Transverse colon (tissue), 3 donors: ENCODE results near the gene PNCK.

ENCODE experiments used
- POLR2A ChIP-seq: fragments of 450-650 bp; IDR thresholded peaks from one replicate; pipeline ENCODE4 v1.6.1; 2016; ENCODE audit warnings: antibody characterized with exemption, mild to moderate bottlenecking, moderate library complexity
- TF ChIP-seq, protein P1 (sequence below), 5 experiments: fragments of 200-600 bp in 3 of 5; fragments of 450-650 bp in 2 of 5; sonication (generic) in 3 of 5; IDR thresholded peaks; 1 replicate in 2 of 5; 2 replicates in 3 of 5; pipeline ENCODE4 v1.5.1; 2016 to 2017; ENCODE audit warnings: antibody characterized with exemption in 5 of 5, inconsistent platforms in 3 of 5, mild to moderate bottlenecking in 2 of 5, moderate library complexity in 1 of 5

- TF ChIP-seq, protein P1, sequence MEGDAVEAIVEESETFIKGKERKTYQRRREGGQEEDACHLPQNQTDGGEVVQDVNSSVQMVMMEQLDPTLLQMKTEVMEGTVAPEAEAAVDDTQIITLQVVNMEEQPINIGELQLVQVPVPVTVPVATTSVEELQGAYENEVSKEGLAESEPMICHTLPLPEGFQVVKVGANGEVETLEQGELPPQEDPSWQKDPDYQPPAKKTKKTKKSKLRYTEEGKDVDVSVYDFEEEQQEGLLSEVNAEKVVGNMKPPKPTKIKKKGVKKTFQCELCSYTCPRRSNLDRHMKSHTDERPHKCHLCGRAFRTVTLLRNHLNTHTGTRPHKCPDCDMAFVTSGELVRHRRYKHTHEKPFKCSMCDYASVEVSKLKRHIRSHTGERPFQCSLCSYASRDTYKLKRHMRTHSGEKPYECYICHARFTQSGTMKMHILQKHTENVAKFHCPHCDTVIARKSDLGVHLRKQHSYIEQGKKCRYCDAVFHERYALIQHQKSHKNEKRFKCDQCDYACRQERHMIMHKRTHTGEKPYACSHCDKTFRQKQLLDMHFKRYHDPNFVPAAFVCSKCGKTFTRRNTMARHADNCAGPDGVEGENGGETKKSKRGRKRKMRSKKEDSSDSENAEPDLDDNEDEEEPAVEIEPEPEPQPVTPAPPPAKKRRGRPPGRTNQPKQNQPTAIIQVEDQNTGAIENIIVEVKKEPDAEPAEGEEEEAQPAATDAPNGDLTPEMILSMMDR (IDR thresholded peaks at IDR 0.05), result no peak
- TF ChIP-seq POLR2A, result no peak
Observed at GRCh38 chrX:153622661-153623309, 50.8 kb downstream of the PNCK start.
